ENCODE measurements around the gene PKNOX2.

PKNOX2 gene

GRCh38 chr11:125258291-125259032 lies 93.9 kb downstream of the PKNOX2 start:
- no peak for DNase-seq (ENCODE audit: low read depth in 3 of 3, low spot score in 1 of 3)

GRCh38 chr11:125261588-125261987 lies 97.0 kb downstream of the PKNOX2 start:
- DNase-seq (ENCODE audit: low read depth in 3 of 3, low spot score in 1 of 3), result no peak

- DNase-seq (ENCODE audit: low read depth in 3 of 3, low spot score in 1 of 3), result no peak
These were observed 97.8 kb downstream of the PKNOX2 start for GRCh38 chr11:125262194-125262829.

GRCh38 chr11:125262830-125263218 lies 98.3 kb downstream of the PKNOX2 start:
- DNase-seq (ENCODE audit: low read depth in 3 of 3, low spot score in 1 of 3), result no peak

GRCh38 chr11:125263268-125263790 lies 98.8 kb downstream of the PKNOX2 start:
- no peak for DNase-seq (ENCODE audit: low read depth in 3 of 3, low spot score in 1 of 3)

- DNase-seq (ENCODE audit: low read depth in 3 of 3, low spot score in 1 of 3), result no peak
These were observed 99.8 kb downstream of the PKNOX2 start for GRCh38 chr11:125264100-125265022.

GRCh38 chr11:125267548-125267947 lies 103.0 kb downstream of the PKNOX2 start:
- no peak for DNase-seq (ENCODE audit: low read depth in 3 of 3, low spot score in 1 of 3)

- no peak for DNase-seq (ENCODE audit: low read depth in 3 of 3, low spot score in 1 of 3)
These were observed 104.1 kb downstream of the PKNOX2 start for GRCh38 chr11:125268611-125269010.

GRCh38 chr11:125270106-125270505 lies 105.6 kb downstream of the PKNOX2 start:
- no peak for DNase-seq (ENCODE audit: low read depth in 3 of 3, low spot score in 1 of 3)

- DNase-seq (ENCODE audit: low read depth in 3 of 3, low spot score in 1 of 3), result no peak
These were observed 106.2 kb downstream of the PKNOX2 start for GRCh38 chr11:125270711-125271110.

- DNase-seq (ENCODE audit: low read depth in 3 of 3, low spot score in 1 of 3), result no peak
These were observed 107.0 kb downstream of the PKNOX2 start for GRCh38 chr11:125271483-125272091.

GRCh38 chr11:125272092-125272491 lies 107.5 kb downstream of the PKNOX2 start:
- DNase-seq (ENCODE audit: low read depth in 3 of 3, low spot score in 1 of 3), result no peak

GRCh38 chr11:125272821-125273220 lies 108.3 kb downstream of the PKNOX2 start:
- DNase-seq (ENCODE audit: low read depth in 3 of 3, low spot score in 1 of 3), result no peak

GRCh38 chr11:125273519-125274000 lies 109.0 kb downstream of the PKNOX2 start:
- DNase-seq (ENCODE audit: low read depth in 3 of 3, low spot score in 1 of 3), result no peak

GRCh38 chr11:125274309-125274708 lies 109.8 kb downstream of the PKNOX2 start:
- DNase-seq (ENCODE audit: low read depth in 3 of 3, low spot score in 1 of 3), result no peak

GRCh38 chr11:125274774-125275173 lies 110.2 kb downstream of the PKNOX2 start:
- DNase-seq (ENCODE audit: low read depth in 3 of 3, low spot score in 1 of 3), result no peak

- no peak for DNase-seq (ENCODE audit: low read depth in 3 of 3, low spot score in 1 of 3)
These were observed 111.5 kb downstream of the PKNOX2 start for GRCh38 chr11:125275905-125276618.

- DNase-seq (ENCODE audit: low read depth in 3 of 3, low spot score in 1 of 3), result no peak
These were observed 112.0 kb downstream of the PKNOX2 start for GRCh38 chr11:125276619-125276976.

- DNase-seq (ENCODE audit: low read depth in 3 of 3, low spot score in 1 of 3), result no peak
These were observed 115.3 kb downstream of the PKNOX2 start for GRCh38 chr11:125279676-125280418.

GRCh38 chr11:125280646-125281045 lies 116.1 kb downstream of the PKNOX2 start:
- no peak for DNase-seq (ENCODE audit: low read depth in 3 of 3, low spot score in 1 of 3)

Measured in stimulated activated CD4-positive, alpha-beta T cell treated with anti-CD3 and anti-CD28 coated beads, TNF-alpha, amount 100 ng/mL, for 1 hour (primary cell).